ENCODE results near the gene KLK15.

KLK15 gene

DNA sequence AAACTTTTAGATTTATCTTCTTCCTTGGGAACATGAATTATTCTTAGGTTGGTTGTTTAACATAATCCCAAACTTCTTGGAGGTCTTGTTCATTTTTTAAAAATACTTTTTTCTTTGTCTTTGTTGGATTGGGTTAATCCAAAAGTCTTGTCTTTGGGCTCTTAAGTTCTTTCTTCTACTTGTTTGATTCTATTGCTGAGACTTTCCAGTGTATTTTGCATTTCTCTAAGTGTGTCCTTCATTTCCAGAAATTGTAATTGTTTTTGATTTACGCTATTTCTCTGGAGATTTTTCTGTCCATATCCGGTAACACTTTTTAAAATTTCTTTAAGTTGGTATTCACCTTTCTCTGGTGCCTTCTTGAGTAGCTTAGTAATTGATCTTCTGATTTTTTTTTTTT lies 9.8 kb upstream of the KLK15 start:
- DNase-seq = no peak

- DNase-seq = no peak
These were observed 8.8 kb upstream of the KLK15 start for GRCh38 chr19:50842130-50842529.

- DNase-seq = no peak
These were observed 6.6 kb upstream of the KLK15 start for GRCh38 chr19:50839712-50840655.

GRCh38 chr19:50838239-50838638 lies 4.9 kb upstream of the KLK15 start:
- DNase-seq = no peak

- no peak for DNase-seq
These were observed 3.9 kb upstream of the KLK15 start for GRCh38 chr19:50837300-50837699.

GRCh38 chr19:50836543-50837195 lies 3.3 kb upstream of the KLK15 start:
- DNase-seq = no peak

GRCh38 chr19:50835785-50836542 lies 2.6 kb upstream of the KLK15 start:
- peak; percentile 22 for DNase-seq

GRCh38 chr19:50835103-50835784 lies 1.9 kb upstream of the KLK15 start:
- DNase-seq = no peak

DNA sequence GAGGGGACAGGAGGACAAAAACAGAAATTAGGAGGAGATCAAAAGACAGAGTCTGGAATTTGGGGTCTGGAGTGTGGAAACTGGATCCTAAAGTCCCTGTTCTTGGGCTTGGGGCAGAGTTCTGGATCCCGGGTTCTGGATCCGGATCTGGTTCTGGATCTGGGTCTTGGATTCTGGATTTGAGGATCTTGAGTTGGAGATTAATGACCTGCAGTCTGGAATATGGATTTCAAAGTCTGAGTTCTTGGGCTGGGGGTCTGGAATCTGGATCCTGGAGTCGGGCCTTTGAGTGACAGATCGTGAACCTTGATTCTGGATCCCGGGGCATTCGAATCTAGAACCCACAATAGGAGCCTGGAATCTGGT lies 411 bp upstream of the KLK15 start:
- DNase-seq = no peak

GRCh38 chr19:50832666-50833065 lies 708 bp downstream of the KLK15 start:
- no peak for DNase-seq

- no peak for DNase-seq
These were observed 2.4 kb downstream of the KLK15 start for GRCh38 chr19:50831026-50831396.

DNA sequence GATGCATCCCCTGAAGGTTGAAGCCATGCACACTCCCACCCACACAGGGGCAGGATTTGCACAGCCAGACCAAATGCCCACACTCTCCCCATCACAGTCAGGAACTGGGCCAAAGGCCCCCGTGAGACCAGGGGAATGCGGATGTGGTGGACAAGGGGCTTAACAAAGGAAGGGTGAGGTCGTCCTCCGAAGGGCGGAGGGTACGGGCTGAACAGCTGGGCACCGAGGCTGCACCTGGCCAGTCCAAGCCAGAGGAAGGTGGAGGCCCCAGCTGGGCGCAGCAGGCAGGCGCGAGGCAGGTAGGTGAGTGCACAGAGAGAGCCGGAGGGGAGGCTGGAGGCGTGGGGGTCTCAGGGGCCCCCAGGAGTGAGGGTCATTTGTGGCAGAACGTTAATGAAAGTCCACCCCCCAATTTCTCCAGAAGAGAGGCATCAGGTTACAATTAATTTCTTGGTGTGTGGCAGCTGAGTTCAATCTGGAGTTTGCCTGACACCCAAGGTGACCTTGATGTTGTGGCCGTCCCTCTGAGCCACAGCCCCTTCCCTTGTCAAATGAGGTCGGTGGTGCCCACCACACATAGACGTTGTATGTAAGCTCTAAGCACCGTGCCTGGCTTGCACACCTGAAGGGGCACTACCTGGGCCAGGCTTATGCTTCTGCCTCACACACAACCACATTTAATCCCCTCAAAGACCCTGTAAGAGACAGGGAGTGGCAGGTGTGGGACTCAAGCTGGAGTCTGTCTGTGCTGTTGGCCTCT lies 2.9 kb downstream of the KLK15 start:
- DNase-seq = no peak

GRCh38 chr19:50829801-50830200 lies 3.6 kb downstream of the KLK15 start:
- no peak for DNase-seq

DNA sequence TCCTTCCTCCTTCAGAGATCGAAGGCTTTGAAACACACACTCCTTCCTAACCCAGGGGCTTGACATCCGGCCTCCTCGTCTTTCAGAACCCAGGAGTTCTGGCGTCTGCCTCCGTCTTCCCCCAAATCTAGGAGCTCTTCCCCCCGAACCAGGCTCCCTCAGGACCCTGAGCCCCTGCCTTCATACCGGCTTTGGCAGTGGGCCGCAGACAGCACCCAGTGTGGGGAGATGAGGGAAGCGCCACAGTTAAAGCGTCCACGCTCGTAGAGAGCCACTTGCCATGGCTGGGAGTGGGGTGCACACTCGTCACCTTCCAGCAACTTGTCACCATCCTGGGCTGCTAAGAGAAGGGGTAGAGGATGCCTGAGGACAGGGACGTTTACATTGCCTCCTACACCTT lies 5.9 kb downstream of the KLK15 start:
- DNase-seq = no peak

DNA sequence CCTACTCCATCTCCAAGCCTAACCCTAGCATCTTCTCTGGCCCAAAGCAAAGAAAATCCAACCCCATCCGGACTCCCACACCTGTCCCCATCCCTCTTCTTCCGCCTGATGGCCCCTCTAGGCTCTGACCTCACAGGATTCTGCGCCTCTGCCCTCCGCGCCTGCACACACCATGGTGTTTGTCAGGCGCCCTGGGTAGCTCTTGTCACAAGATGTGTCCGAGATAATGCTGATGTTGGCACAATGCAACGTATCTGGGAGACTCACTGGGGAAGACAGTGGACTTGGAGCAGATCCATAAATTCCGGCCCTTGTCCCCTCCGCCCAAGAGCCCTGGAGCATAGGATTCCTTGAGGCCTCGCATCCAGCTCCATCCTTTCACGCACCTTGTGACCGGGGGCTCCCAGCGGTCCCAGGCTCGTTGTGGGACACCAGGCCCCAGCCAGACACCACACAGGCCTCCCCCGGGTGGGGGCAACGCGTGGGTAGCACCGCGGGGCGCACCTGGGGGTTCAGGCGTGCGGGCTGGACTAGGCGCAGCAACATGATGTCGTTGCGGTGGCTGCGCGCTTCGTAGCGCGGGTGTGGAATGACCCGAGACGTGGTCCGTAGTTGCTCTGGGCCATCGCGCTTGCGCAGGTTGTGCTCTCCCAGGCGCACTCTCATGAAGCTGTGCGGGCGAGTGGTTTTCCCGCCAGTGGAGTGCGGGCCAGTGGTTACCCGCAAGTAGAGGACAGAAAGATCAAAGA lies 6.7 kb downstream of the KLK15 start:
- DNase-seq = no peak

DNA sequence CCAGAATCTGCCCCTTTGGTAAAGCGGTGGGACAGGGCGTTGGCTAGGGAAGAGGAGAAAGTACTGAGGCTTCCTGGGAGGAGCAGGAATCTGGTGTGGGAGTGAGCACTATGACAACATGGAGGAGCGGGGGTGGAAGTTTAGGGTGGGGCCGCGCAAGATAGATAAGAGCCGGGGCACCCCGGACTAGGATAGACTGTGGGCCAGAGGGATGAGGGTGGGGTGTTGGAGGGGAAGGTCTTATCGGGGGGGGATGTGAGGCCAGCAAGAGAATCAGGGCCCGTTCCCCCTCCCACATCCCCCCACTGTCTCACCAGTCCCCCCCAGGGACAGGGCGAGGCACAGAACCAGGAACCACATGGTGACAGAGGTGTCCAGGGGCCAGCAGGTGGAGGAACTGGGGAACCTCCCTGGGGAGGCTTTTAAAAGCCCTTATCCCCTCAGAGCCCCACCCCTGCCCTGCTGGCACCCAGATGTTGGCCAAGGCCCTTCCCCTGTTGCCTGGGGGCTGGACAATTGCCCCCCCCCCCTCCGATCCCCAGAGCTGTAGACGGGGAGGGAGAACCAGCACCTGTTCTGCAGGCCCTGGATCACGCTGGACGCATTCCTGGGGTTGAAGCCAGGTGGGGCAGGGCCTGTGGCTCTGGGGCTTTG lies 9.9 kb downstream of the KLK15 start, which contains the start of gene KLK1:
KLK1 (minus strand) TSS at position 399 of the 654 bp plus-strand sequence; CDS start at position 360, 39 bp downstream.
- no peak for DNase-seq

GRCh38 chr19:50822661-50823208 lies 10.6 kb downstream of the KLK15 start:
- DNase-seq = no peak

- DNase-seq = no peak
These were observed 11.8 kb downstream of the KLK15 start for GRCh38 chr19:50821622-50822021.

DNA sequence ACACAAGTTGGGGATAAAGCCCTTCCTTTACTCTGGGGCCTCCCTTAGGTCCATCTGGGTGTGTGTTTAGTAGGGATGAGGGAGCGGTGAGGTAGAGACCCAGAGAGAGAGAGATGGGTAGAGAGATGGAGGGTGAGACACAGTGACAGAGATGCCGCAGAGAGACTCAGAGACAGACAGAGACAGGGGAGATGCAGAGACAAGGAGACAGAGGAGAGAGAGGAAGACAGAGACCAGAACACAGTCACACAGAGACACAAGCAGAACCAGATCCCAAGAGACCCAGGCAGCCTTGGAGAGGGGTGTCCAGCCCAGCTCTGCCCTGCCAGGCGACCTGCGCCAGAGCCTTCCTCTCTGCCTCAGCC lies 12.1 kb downstream of the KLK15 start:
- no peak for DNase-seq

DNA sequence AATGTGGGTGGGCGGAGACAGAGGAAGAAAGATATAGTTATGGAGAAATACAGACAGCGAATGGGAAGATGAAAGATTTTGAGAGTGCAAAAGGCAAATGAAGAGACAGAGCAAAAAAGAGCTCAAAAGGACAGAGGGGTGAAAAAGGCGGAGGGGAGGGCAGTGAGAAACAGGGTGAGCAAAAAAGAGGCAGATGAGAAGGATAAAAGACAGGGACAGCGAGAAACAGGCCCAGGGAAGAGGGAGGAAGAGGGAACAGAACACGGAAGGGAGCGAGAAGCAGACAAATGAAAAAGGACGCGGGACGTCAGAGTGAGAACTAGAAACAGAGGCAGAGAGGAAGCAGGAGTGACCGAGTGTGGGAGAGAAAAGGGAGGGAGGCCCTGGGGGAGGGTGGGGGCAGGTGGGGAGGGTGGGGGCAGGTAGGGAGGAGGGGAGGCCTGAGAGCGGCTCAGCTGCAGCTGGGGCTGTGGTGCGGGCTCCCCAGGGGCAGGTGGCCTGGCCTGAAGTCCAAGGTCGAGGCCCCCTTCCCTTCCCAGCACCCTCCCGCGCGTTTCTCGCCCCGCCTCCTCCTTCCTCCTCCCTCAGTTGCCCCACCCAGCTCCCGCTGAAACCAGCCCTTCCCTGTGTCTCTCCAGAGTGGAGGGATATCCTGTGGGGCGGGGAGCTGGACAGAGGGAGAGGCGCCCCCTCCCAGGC lies 12.7 kb downstream of the KLK15 start:
- no peak for DNase-seq

All from NCI-H187 treated with DMSO at 0.1 percent for 48 hours (cell line).